ENCODE data around the gene MB21D2.

DNA sequence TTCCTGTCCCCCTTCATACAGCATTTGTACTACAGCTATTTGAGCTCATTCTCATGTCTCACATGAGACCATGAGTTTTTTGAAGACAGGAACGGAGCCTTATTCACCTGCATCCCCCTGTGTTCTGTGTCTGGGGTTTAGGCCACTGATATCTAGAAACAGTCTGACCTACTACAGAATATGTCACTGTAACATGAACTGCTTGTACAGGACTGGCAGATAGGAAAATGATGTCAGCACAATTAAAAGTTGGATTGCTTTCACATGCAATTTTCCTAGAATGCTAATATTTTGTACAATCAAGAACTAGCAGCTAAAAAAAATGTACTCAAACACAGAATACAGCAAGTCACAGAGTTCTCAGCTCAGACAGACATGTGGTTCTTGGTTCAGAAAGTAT lies 99.5 kb downstream of the MB21D2 start:
- TF ChIP-seq RAD21 (IDR thresholded peaks at IDR 0.05; ENCODE audit: low read depth), result no peak
- TF ChIP-seq, protein P1, sequence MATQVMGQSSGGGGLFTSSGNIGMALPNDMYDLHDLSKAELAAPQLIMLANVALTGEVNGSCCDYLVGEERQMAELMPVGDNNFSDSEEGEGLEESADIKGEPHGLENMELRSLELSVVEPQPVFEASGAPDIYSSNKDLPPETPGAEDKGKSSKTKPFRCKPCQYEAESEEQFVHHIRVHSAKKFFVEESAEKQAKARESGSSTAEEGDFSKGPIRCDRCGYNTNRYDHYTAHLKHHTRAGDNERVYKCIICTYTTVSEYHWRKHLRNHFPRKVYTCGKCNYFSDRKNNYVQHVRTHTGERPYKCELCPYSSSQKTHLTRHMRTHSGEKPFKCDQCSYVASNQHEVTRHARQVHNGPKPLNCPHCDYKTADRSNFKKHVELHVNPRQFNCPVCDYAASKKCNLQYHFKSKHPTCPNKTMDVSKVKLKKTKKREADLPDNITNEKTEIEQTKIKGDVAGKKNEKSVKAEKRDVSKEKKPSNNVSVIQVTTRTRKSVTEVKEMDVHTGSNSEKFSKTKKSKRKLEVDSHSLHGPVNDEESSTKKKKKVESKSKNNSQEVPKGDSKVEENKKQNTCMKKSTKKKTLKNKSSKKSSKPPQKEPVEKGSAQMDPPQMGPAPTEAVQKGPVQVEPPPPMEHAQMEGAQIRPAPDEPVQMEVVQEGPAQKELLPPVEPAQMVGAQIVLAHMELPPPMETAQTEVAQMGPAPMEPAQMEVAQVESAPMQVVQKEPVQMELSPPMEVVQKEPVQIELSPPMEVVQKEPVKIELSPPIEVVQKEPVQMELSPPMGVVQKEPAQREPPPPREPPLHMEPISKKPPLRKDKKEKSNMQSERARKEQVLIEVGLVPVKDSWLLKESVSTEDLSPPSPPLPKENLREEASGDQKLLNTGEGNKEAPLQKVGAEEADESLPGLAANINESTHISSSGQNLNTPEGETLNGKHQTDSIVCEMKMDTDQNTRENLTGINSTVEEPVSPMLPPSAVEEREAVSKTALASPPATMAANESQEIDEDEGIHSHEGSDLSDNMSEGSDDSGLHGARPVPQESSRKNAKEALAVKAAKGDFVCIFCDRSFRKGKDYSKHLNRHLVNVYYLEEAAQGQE (IDR thresholded peaks at IDR 0.05; ENCODE audit: low read depth), result no peak
- TF ChIP-seq TCF12 (IDR thresholded peaks at IDR 0.05; ENCODE audit: low read depth), result no peak
- no peak for TF ChIP-seq CEBPB (IDR thresholded peaks at IDR 0.05)
- no peak for TF ChIP-seq EGR1 (IDR thresholded peaks at IDR 0.05)
- no peak for TF ChIP-seq EP300 (IDR thresholded peaks at IDR 0.05; ENCODE audit: borderline replicate concordance)
- TF ChIP-seq ZBTB7A (IDR thresholded peaks at IDR 0.05; ENCODE audit: low read depth), result no peak
- TF ChIP-seq YY1 (IDR thresholded peaks at IDR 0.05; ENCODE audit: low read depth), result no peak
- no peak for TF ChIP-seq FOXM1 (IDR thresholded peaks at IDR 0.05; ENCODE audit: borderline replicate concordance, low read depth)
- TF ChIP-seq CREB1 (IDR thresholded peaks at IDR 0.05; ENCODE audit: low read depth), result no peak
- TF ChIP-seq, protein P2, sequence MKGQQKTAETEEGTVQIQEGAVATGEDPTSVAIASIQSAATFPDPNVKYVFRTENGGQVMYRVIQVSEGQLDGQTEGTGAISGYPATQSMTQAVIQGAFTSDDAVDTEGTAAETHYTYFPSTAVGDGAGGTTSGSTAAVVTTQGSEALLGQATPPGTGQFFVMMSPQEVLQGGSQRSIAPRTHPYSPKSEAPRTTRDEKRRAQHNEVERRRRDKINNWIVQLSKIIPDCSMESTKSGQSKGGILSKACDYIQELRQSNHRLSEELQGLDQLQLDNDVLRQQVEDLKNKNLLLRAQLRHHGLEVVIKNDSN (IDR thresholded peaks at IDR 0.05), result no peak
- no peak for TF ChIP-seq TEAD4 (IDR thresholded peaks at IDR 0.05)
- TF ChIP-seq, protein P3, sequence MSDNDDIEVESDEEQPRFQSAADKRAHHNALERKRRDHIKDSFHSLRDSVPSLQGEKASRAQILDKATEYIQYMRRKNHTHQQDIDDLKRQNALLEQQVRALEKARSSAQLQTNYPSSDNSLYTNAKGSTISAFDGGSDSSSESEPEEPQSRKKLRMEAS (IDR thresholded peaks at IDR 0.05), result no peak
- TF ChIP-seq NFIC (IDR thresholded peaks at IDR 0.05), result no peak
